A673 (cell line): ENCODE measurements around the gene TNNT1. TPM values are rescaled to one million over a fixed set of nuclear protein-coding genes. Genes with fewer than 3 reads are reported as not detected.
A peak's percentile ranks its signal among the peaks of the same experiment; 100 is the strongest.
"Not testable (repeated sequence)": the region's sequence is repeated elsewhere in the genome, so short reads cannot be mapped to it uniquely, and the experiment has no call there.

ENCODE experiments used
- BruUV-seq: library from RNA; stranded (reverse); fragments of 400-500 nt; replicated peaks from 2 replicates; lab custom pipeline; 2021; lab: Mats Ljungman, UMichigan
- CTCF ChIA-PET: fragments of 300-600 bp; sonication (Branson Sonifier 250); formaldehyde crosslinking; loops from one replicate; lab custom pipeline; 2022; ENCODE audit warnings: antibody characterized with exemption; lab: Charles Lee
- POLR2A ChIA-PET: fragments of 300-600 bp; sonication (Branson Sonifier 250); formaldehyde crosslinking; loops from one replicate; lab custom pipeline; 2022; ENCODE audit warnings: antibody characterized with exemption; ENCODE audit not compliant: low non-redundant PET; lab: Charles Lee
- DNase-seq: peaks from one replicate; pipeline ENCODE4 v3.0.0-alpha.2; 2015; ENCODE audit warnings: low spot score
- H3K27ac ChIP-seq: fragments of 200-600 bp; sonication (generic); 2 replicates; pipeline ENCODE4 v1.5.1; 2016; ENCODE audit warnings: mixed run types, low read depth, mild to moderate bottlenecking, mixed read lengths, antibody characterized with exemption, low read length; ENCODE audit not compliant: poor library complexity, severe bottlenecking
- H3K27me3 ChIP-seq: fragments of 200-600 bp; sonication (generic); replicated peaks from 2 replicates; pipeline ENCODE4 v1.6.1; 2017; ENCODE audit warnings: mixed run types, low read depth, mild to moderate bottlenecking, mixed read lengths, antibody characterized with exemption, low read length; ENCODE audit not compliant: insufficient read depth, poor library complexity
- H3K36me3 ChIP-seq: fragments of 200-600 bp; sonication (generic); 2 replicates; pipeline ENCODE4 v1.6.1; 2016; ENCODE audit warnings: mixed run types, mild to moderate bottlenecking, mixed read lengths, antibody characterized with exemption, low read length; ENCODE audit not compliant: insufficient read depth, poor library complexity, severe bottlenecking
- H3K4me1 ChIP-seq: fragments of 200-600 bp; sonication (generic); 2 replicates; pipeline ENCODE4 v1.6.1; 2017; ENCODE audit warnings: mixed run types, mild to moderate bottlenecking, mixed read lengths, antibody characterized with exemption, low read length; ENCODE audit not compliant: insufficient read depth, poor library complexity, severe bottlenecking
- H3K4me3 ChIP-seq: fragments of 200-600 bp; sonication (generic); 2 replicates; pipeline ENCODE4 v1.5.1; 2016; ENCODE audit warnings: low read depth, mixed run types, mild to moderate bottlenecking, mixed read lengths, low read length; ENCODE audit not compliant: poor library complexity, severe bottlenecking
- H3K9me3 ChIP-seq: fragments of 200-600 bp; sonication (generic); 2 replicates; pipeline ENCODE4 v1.6.1; 2016; ENCODE audit warnings: mixed run types, low read depth, mild to moderate bottlenecking, mixed read lengths, antibody characterized with exemption, low read length; ENCODE audit not compliant: poor library complexity, severe bottlenecking
- CTCF ChIP-seq: fragments of 300-800, 200-600 bp; sonication (generic); conservative IDR thresholded peaks from 2 replicates; pipeline ENCODE4 v1.5.1; 2017; ENCODE audit warnings: low read depth, mild to moderate bottlenecking, antibody characterized with exemption, low read length, moderate library complexity, mixed read lengths
- EZH2 ChIP-seq: fragments of 200-600 bp; sonication (generic); IDR thresholded peaks from 2 replicates; pipeline ENCODE4 v1.6.1; 2017; ENCODE audit warnings: borderline replicate concordance, low read depth, mild to moderate bottlenecking, mixed read lengths, antibody characterized with exemption, low read length; ENCODE audit not compliant: poor library complexity, severe bottlenecking
- intact Hi-C: fragments of 100-400 bp; cut with micrococcal nuclease; formaldehyde crosslinking; loops from one replicate; pipeline ENCODE4 v1.10.0; 2022; ENCODE audit not compliant: unreplicated experiment
- total RNA-seq: library from RNA; stranded (reverse); gene quantifications from 2 replicates; pipeline ENCODE4 v1.2.3, GENCODE V29; 2021

The TNNT1 gene
- total RNA-seq, 1 experiment from 2014 or later: 37.6 TPM

- BruUV-seq: no TSS peak
- H3K9me3 ChIP-seq: no peaks in the 10 kb centered on the region
- TF ChIP-seq CTCF (no peak), EZH2 (no peak)
- ChIA-PET POLR2A (no interaction called here), CTCF (no interaction called here)
- no peak for DNase-seq
- no peaks in the 10 kb centered on the region for H3K36me3 ChIP-seq
- intact Hi-C loops: no loop called here
- no peaks in the 10 kb centered on the region for H3K27me3 ChIP-seq
- no peak overlapping the region for H3K27ac ChIP-seq
- H3K4me1 ChIP-seq: no peaks in the 10 kb centered on the region
- peak overlapping the region; percentile 46 for H3K4me3 ChIP-seq
Observed at GRCh38 chr19:55173186-55173713, 24.2 kb upstream of the TNNT1 start.

GRCh38 chr19:55172741-55173140 is 23.7 kb upstream of the TNNT1 start:
- Histone ChIP-seq H3K4me1 (no peaks in the 10 kb centered on the region), H3K4me3 (no peak overlapping the region), H3K27ac (no peak overlapping the region), H3K36me3 (no peaks in the 10 kb centered on the region), H3K27me3 (no peaks in the 10 kb centered on the region), H3K9me3 (no peaks in the 10 kb centered on the region)
- intact Hi-C loops: no loop called here
- no peak for DNase-seq
- TF ChIP-seq CTCF: no peak
- no peak for TF ChIP-seq EZH2
- CTCF ChIA-PET: no interaction called here
- no TSS peak for BruUV-seq
- POLR2A ChIA-PET: no interaction called here

- POLR2A ChIA-PET, H3K27me3 ChIP-seq, BruUV-seq, H3K4me1 ChIP-seq, CTCF ChIA-PET, H3K36me3 ChIP-seq, intact Hi-C loops, DNase-seq, H3K27ac ChIP-seq, H3K4me3 ChIP-seq, H3K9me3 ChIP-seq: not testable (repeated sequence)
Observed at GRCh38 chr19:55172318-55172717, 23.3 kb upstream of the TNNT1 start.

- intact Hi-C loops: no loop called here
- H3K9me3 ChIP-seq: no peaks in the 10 kb centered on the region
- no peak for DNase-seq
- CTCF ChIA-PET: interaction anchor here (0.6 kb wide), 1 partner anchor 247 kb away, joined by 3 read pairs; no protein-coding TSS in a partner anchor
- no peak for TF ChIP-seq CTCF
- no peak for TF ChIP-seq EZH2
- H3K4me1 ChIP-seq: no peaks in the 10 kb centered on the region
- H3K27ac ChIP-seq: no peak overlapping the region
- H3K27me3 ChIP-seq: no peaks in the 10 kb centered on the region
- H3K4me3 ChIP-seq: no peak overlapping the region
- no peaks in the 10 kb centered on the region for H3K36me3 ChIP-seq
- POLR2A ChIA-PET: interaction anchor here (0.6 kb wide), 1 partner anchor 109 kb away, joined by 3 read pairs; no protein-coding TSS in a partner anchor
- no TSS peak for BruUV-seq
Observed at GRCh38 chr19:55171440-55171839, 22.4 kb upstream of the TNNT1 start.
